Panc1 (cell line): ENCODE measurements around the gene FKRP. TPM values are rescaled to one million over a fixed set of nuclear protein-coding genes. Genes with fewer than 3 reads are reported as not detected.
A peak's percentile ranks its signal among the peaks of the same experiment; 100 is the strongest.
"Not testable (repeated sequence)": the region's sequence is repeated elsewhere in the genome, so short reads cannot be mapped to it uniquely, and the experiment has no call there.

Source experiments
- ATAC-seq: fragments of 200-7000 bp; cut with Tn5 transposase; 2 replicates; pipeline ENCODE4 v1.9.1; 2020; ENCODE audit warnings: mild to moderate bottlenecking, moderate library complexity
- BruUV-seq: library from RNA; stranded (reverse); fragments of 400-500 nt; replicated peaks from 2 replicates; lab custom pipeline; 2021; lab: Mats Ljungman, UMichigan
- CTCF ChIA-PET: fragments of 300-600 bp; sonication (Branson Sonifier 250); formaldehyde crosslinking; loops from one replicate; lab custom pipeline; 2022; ENCODE audit warnings: antibody characterized with exemption; lab: Charles Lee
- POLR2A ChIA-PET: fragments of 300-600 bp; sonication (Branson Sonifier 250); formaldehyde crosslinking; loops from one replicate; lab custom pipeline; 2022; ENCODE audit warnings: antibody characterized with exemption; lab: Charles Lee
- DNase-seq: peaks from one replicate; pipeline ENCODE4 v3.0.0-alpha.2; 2010; ENCODE audit warnings: low read depth, low spot score
- H3K27ac ChIP-seq: 2 replicates; pipeline ENCODE4 v1.5.1; 2011; ENCODE audit warnings: mild to moderate bottlenecking, low read length, inconsistent platforms
- H3K27me3 ChIP-seq: fragments of 200-500 bp; sonication (Bioruptor generic); 2 replicates; pipeline ENCODE4 v1.6.0; 2014; ENCODE audit warnings: low read length, inconsistent platforms; ENCODE audit not compliant: control insufficient read depth, insufficient read depth
- H3K36me3 ChIP-seq: fragments of 200-500 bp; sonication (Bioruptor generic); 2 replicates; pipeline ENCODE4 v1.5.1; 2014; ENCODE audit warnings: inconsistent platforms, mild to moderate bottlenecking, low read length, moderate library complexity; ENCODE audit not compliant: control insufficient read depth, insufficient read depth
- H3K4me1 ChIP-seq: 2 replicates; pipeline ENCODE4 v1.5.1; 2011; ENCODE audit warnings: inconsistent platforms, mild to moderate bottlenecking, low read length, moderate library complexity; ENCODE audit not compliant: control insufficient read depth, insufficient read depth
- H3K4me3 ChIP-seq, 2 experiments: 2 replicates each; pipeline ENCODE4 v1.5.1; 2011 to 2012; ENCODE audit warnings: low read depth in 2 of 2, low read length in 2 of 2, mild to moderate bottlenecking in 2 of 2, inconsistent platforms in 1 of 2, moderate library complexity in 1 of 2
- H3K9me3 ChIP-seq: fragments of 200-500 bp; sonication (Bioruptor generic); 2 replicates; pipeline ENCODE4 v1.5.1; 2014; ENCODE audit warnings: low read depth, mild to moderate bottlenecking, inconsistent platforms, low read length, moderate library complexity; ENCODE audit not compliant: control insufficient read depth, insufficient read depth
- CTCF ChIP-seq: fragments of 450-650 bp; IDR thresholded peaks from 2 replicates; pipeline ENCODE4 v1.5.1; 2017; ENCODE audit warnings: mild to moderate bottlenecking
- POLR2AphosphoS5 ChIP-seq: IDR thresholded peaks from 2 replicates; pipeline ENCODE4 v1.6.1; 2012; ENCODE audit warnings: mild to moderate bottlenecking, low read depth, low read length, moderate library complexity
- REST ChIP-seq, 2 experiments: IDR thresholded peaks; 2 replicates each; pipeline ENCODE4 v1.6.1; 2011 to 2012; ENCODE audit warnings: low read depth in 2 of 2, control low read depth in 1 of 2, low read length in 1 of 2, mild to moderate bottlenecking in 1 of 2, moderate library complexity in 1 of 2; ENCODE audit not compliant: insufficient read depth in 1 of 2
- SIN3A ChIP-seq: IDR thresholded peaks from 2 replicates; pipeline ENCODE4 v1.6.1; 2012; ENCODE audit warnings: low read depth, mild to moderate bottlenecking, low read length, moderate library complexity, borderline replicate concordance; ENCODE audit not compliant: insufficient read depth
- TCF7L2 ChIP-seq: IDR thresholded peaks from 2 replicates; pipeline ENCODE4 v1.6.1; 2011; ENCODE audit warnings: mild to moderate bottlenecking, low read depth, low read length, inconsistent platforms
- in situ Hi-C: cut with HindIII; loops from 2 replicates; pipeline ENCODE4 v1.10.0; 2016; ENCODE audit warnings: low sequenced_read_pairs, low pct_unique_long_range_greater_than_20kb
- intact Hi-C: fragments of 100-400 bp; cut with micrococcal nuclease; formaldehyde crosslinking; loops from one replicate; pipeline ENCODE4 v1.10.0; 2022; ENCODE audit not compliant: unreplicated experiment
- total RNA-seq: library from RNA; stranded (reverse); gene quantifications from one replicate; pipeline ENCODE4 v1.2.1, GENCODE V29; 2021; ENCODE audit not compliant: unreplicated experiment

Gene FKRP
- total RNA-seq, 1 experiment from 2014 or later = 21.6 TPM

- in situ Hi-C loops (no loop called here), intact Hi-C loops (no loop called here)
- Histone ChIP-seq H3K4me1 (no peaks in the 10 kb centered on the region), H3K36me3 (peaks cover 2% of the 10 kb centered on the region), H3K9me3 (no peaks in the 10 kb centered on the region), H3K27ac (no peak overlapping the region), H3K27me3 (no peaks in the 10 kb centered on the region), H3K4me3 (no peak overlapping the region)
- CTCF ChIA-PET = interaction anchor here (0.6 to 0.7 kb wide), 5 partner anchors 21 to 54 kb away, joined by 3 to 11 read pairs (median 4); partner anchors contain the start of gene DACT3
- DNase-seq (no peak), ATAC-seq (peak; percentile 81)
- POLR2A ChIA-PET = no interaction called here
- no TSS peak for BruUV-seq
- TF ChIP-seq SIN3A = no peak
- TF ChIP-seq REST (IDR thresholded peaks at IDR 0.05; ENCODE audit: insufficient read depth in 1 of 2, low read depth in 2 of 2, low read length in 1 of 2) = no peak
- TF ChIP-seq POLR2AphosphoS5 = no peak
- TF ChIP-seq CTCF = peak; percentile 91
- no peak for TF ChIP-seq TCF7L2
Observed at GRCh38 chr19:46704379-46705076, 41.3 kb upstream of the FKRP start.

- CTCF ChIA-PET = no interaction called here
- H3K27me3 ChIP-seq = no peaks in the 10 kb centered on the region
- DNase-seq (no peak), ATAC-seq (no peak)
- H3K36me3 ChIP-seq = no peaks in the 10 kb centered on the region; the same call in 1 of the 2 replicates
- BruUV-seq = no TSS peak
- H3K27ac ChIP-seq = no peak overlapping the region
- H3K4me3 ChIP-seq = no peak overlapping the region
- in situ Hi-C loops = no loop called here
- TF ChIP-seq TCF7L2 = no peak
- TF ChIP-seq CTCF = no peak
- no peaks in the 10 kb centered on the region for H3K4me1 ChIP-seq
- no peaks in the 10 kb centered on the region for H3K9me3 ChIP-seq
- POLR2A ChIA-PET = interaction anchor here (0.6 kb wide), 1 partner anchor 546 kb away, joined by 3 read pairs; the partner anchor contains the start of gene CCDC9
- intact Hi-C loops = no loop called here
Observed at GRCh38 chr19:46710687-46711086, 35.2 kb upstream of the FKRP start.

GRCh38 chr19:46712768-46713338 lies 33.0 kb upstream of the FKRP start:
- ATAC-seq, H3K4me1 ChIP-seq, H3K27me3 ChIP-seq, BruUV-seq, POLR2A ChIA-PET, H3K9me3 ChIP-seq, DNase-seq, intact Hi-C loops, H3K36me3 ChIP-seq, in situ Hi-C loops: not testable (repeated sequence)
- Histone ChIP-seq H3K4me3 (peak overlapping the region in 1 of 2 experiments; percentile 34; a peak in 1 of 4 replicates), H3K27ac (0 out of 2 replicates have a peak overlapping the region, but pooled peaks have one; percentile 8)
- CTCF ChIA-PET = interaction anchor here (0.7 kb wide), 1 partner anchor 535 kb away, joined by 3 read pairs; no protein-coding TSS in a partner anchor
